Stimulated activated CD4-positive, alpha-beta T cell treated with anti-CD3 and anti-CD28 coated beads, TNF-alpha, amount 100 ng/mL, for 4 hours (primary cell): ENCODE data around the gene CERKL.

Experiments
- DNase-seq, 3 experiments: peaks; one replicate each; pipeline ENCODE4 v3.0.0-alpha.2; 2020; ENCODE audit warnings: low read depth in 3 of 3

CERKL gene

DNA sequence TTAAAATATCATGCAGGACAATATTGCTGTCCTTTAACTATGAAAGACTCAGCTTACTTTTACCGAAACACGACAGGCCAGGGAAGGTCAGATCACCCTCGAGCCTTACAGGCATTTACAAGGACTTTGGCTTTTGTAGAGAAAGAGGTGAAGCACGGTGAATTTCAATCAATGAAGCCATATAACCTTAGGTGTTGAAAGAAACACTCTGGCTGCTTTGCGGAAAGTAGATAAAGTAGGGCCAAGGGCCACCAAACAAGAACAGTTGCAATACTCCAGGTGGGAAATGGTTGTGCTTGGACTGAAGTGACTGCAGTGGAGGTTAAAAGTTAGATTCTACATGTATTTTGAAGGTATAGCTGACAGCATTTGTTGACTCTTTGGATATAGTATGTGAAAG, 80.5 kb downstream of the CERKL start:
- DNase-seq = no peak

DNA sequence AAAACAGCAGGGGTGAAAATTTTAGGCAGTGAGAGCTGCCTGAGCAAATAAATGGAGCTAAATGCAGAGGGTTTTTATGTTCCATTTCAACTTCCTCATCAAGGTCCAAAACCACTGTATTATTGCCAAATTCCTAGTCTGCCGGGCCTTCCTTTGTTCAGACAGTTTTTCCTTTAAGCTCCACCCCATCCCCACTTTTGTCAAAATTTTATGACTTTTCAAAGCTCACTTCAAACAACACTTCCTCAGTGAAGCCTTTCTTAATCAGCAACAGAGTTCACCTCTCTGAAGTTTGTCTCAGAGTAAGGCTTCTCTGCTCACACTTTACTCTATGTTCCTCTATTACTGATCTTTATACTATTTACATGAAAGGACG, 81.3 kb downstream of the CERKL start:
- no peak for DNase-seq

DNA sequence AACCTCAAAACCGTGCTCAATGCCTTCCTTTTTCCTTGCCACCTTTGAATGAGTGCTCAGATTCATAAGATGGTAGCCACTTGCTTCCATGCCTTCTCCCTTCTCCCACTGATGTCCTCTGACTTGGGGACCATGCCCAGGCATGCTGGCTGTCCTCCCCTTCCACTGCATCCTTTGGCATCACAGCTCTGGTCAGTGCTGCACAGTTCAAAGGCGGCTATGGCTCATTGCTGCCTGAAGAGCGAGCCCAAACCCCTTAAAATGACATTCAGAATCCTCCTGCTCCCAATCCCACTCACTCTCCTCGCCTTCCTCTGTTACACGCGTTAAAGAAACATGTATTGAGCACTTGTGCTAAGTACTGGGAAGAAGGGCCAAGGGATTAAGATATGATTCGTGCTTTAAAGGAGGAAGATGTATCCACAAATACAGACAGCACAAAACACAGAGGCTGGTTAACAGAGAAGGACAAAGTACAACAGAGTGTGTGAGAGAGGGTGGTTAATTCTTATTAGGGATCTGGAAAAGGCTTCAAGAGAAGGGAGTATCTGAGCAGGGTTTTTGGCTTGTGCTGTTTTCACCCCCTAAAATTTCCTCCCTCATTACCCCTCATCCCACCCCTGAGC, 81.8 kb downstream of the CERKL start:
- DNase-seq = no peak

DNA sequence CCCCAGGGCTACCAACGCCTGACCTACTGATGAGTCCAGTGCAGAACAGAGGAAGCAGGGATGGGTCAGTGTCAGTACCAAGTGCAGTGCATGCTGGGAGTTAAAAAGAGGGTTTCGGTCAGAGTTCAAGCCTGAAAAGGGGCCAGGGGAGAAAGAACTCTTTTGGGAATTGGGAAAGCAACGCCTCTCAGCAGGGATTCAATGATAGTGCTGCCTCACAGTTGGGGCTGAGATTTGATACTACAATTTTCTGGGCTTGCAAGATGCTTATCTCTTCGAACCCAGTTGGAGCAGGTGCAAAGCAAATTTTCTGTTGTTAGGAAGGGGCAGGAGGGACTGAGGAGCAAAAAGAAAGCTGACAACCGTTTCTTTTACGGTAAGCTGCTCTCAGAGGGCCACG, 82.6 kb downstream of the CERKL start:
- no peak for DNase-seq

DNA sequence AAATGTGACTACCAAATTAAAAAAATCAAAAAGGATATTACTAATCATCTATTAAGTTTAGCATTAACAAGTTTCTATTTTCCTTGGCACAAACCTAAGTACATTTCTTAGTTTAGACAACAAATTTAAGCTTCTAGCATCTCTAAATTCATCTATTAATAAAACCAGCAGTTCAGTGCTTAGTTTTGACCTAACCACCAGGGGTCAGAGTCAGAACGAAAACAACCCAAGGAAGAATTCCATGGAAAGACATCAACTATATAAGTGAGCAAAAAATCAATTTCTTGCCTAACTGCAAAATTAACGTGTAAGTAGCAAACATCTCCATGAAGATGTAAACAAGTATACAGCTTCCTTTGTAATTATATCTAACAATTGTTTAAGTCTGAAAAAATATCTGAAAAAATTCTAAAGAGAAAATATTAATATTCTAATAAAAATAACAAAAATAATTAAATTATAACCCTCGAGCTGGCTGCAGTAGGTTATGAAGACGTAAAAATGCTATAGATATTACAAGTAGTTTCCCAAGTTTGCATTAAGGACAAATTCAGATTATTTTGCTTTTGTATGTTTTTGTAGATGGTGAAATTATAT, 83.7 kb downstream of the CERKL start:
- no peak for DNase-seq

DNA sequence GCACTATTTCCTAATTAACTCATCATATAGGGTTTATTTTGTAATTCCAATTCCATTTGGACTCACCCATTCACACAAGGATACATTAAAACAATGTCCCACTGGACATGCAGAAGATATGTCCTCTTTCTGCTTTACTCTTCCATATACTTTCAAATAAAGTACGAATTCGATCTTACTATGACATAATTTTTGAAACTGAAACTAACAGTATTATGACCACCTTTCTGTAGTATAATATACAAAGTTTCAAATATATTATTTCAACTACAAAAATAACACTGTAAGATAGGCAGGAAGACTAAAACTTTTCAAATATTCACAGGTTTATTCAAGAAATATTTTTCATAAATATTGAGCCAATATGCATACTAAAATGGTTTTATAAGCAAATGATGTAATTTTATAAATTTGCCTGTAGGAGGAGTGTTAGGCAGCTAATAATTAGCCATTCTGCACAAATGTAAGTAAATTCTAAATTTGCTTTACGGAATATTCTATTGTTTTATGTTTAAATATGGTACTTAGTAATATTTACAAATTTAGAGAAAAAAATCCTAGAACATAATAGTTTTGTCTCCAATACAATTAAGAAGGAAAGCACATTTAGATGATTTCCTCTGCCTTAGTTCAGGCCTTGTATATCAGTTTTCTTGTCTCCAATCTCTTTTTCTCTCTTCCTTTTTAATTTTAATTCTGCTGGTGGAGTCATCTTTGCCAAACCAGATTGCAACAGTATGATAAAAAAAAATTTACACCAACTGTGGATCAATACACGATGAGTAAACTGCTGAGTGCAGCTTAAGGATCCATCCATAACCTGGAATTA, 85.9 kb downstream of the CERKL start:
- DNase-seq = no peak

DNA sequence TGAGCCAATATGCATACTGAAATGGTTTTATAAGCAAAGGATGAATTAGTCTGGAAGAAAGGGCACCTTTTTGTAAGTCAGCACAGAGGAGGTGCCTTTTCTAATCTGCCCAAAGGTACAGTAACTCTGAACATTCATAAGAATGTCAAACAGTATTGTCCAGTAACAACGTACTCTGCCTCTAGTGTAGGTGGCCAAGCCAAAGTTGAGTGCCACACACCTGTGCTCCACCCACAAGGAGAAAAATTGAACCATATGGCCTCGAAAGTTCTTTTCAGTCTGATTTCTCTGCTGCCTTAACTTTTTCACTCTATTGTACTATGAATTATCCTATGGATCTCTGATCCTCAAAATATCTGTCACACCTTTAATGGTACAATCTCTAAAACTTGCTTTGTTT, 86.8 kb downstream of the CERKL start:
- DNase-seq = no peak

DNA sequence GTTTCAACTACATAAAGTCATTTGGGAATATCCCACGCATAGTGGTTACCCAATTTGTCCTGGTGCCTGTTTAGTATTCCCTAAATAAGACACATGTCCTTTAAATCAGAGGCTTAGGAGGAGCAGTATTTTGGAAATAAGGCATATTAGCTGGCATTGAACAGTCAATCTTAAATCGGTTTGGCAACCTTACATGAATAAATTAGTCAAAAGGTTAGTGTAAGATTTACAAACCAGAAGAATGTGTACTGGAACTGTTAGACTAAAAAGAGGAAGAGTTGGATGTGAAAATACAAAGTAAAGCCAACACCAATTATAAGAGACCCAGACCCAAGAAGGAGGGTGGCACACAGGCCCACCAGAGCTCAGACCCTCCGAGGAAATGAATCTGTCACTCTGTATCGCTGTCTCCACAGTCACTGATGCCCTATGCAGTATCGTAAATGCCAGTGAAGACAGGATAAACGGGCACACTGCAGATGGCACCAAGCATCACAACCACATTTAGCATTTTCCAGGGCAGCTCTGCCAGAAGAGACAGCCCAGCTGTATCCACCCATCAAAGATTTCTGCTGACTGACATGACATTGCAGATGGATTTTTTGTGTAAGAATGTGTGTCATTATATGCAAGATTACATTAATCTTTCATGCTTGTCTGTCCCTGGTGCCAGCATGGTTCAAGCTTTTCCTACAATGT, 90.4 kb downstream of the CERKL start:
- no peak for DNase-seq

DNA sequence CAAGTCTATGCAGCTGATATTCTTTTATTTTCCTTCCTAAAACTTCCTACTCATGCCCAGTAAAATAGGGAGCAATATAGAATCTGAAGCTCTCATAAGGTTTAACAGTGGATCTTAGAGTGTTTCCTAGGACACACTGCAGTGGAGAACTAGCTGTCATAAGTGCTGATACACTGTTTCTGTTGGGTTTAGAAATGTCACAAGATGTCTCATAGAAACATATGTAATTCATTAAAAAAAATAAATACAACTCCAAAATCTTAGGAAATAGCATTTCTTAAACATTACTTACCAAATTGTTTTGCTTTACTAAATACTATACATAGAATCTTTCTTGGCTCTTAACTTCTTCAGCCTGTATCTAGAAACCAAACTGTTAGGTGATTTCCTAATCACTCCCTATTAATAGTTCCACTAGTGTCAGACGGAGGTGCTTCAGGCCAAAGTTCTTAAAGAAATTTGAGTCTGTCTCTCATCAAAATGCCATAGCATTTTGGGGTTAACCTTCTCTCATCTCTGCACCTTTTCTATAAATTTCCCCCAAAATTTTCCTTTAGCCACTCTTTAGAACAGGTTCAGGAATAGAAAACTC, 93.7 kb downstream of the CERKL start:
- no peak for DNase-seq

DNA sequence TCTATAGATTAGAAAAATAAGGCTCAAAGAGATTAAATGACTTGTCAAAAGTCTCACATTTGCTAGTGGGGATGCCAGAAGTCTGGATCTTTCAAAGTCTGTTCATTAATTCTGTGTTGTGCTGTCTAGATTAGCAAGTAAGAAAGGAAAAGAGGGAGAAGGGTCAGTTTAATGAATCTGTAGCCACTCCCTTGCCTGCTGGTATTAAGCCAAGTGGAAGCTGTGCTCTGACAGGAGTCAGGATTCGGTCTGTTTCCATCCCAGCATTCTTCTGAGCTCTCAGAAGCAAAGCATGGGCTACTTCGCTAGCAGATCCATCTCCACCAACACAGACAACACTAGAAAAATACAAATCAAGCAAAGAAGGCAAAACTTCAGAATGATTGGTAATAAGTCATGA, 98.5 kb downstream of the CERKL start:
- DNase-seq = no peak

DNA sequence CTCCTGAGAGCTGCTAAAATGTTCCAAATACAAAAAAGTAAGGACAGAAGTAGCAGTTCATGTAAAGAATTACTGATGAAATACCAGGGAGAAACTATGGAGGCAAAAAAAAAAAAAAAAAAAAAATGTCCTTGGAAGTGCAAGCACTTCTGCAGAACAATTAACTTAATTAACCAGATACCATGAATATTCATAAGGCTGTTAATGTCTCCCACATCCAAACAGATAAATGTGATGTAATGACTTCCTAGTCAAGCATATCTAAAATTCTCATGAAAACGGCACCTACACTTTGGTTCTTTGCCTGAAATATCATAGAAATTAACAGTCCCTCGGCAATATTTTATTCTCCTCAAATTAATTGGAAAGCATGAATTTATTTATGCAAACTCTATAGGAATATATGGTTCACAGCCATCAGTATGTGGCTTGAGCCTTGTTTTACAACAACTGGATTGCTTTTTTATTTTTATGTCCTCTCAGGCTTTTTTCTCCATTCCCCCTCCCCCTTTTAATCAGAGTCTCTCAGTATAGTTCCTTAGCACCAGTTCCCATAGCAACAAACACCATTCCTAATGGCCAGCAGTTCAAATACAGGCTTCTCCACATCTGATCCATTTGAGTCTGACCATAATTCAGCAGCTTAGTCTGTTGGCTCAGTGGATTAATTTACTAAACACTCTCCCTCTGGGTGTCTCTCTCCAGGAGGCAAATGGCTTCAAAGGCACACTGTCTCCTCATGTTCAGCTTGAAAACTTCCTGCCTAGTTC, 102.7 kb downstream of the CERKL start:
- no peak for DNase-seq

DNA sequence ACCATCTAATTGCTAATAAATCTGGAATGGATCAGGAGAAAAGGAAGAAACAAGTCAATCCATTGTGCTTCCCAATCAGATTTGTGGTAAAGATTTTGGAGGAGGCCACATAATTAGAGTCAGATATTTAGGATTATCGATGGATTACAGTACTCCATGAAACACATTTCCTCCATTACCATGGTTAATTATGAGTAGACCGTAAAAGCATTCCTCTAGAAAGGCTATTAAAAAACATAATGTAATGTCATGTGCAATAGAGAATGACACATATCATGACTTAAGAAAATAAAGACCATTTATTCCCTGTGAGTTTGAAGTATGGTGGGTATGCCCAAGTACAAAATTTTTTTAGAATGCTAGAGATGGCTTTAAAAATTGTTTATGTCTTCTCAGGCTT, 103.7 kb downstream of the CERKL start:
- DNase-seq = no peak

DNA sequence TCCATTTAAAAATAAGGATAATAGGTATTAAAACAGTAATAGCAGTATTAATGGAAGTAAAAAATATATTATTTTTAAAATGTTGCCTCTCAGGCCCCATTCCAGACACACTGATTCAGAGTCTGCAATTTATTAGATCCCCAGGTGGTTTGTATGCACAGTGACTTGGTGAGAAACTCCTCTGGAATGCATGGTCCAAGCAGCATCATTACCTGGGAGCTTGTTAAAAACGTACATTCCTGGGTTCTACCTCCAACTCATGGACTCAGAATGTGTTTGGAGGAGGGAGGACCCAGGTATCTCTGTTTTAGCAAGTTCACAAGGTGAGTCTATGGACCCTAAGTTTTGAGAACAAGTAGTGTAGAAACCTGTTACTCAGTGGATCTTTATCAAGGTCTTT, 104.1 kb downstream of the CERKL start:
- DNase-seq = no peak

DNA sequence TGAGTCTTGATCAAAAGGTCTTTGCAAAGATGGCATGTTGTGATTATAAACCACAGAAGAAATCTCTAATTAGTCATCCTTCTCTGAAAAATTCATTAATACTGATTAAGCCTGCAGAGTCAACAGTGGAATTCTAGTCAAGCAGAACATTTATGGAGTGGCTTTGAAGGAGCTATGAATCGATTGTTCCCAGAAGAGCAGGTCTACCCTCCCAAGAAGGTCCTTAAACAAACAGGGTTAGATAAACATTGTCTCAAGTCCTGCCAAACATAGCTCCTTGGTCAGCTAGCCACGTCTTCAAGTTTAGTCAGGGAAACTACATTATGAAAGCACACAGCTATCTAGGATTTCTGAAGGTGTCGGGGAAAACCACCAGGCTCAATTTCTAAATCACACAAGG, 110.8 kb downstream of the CERKL start:
- no peak for DNase-seq

DNA sequence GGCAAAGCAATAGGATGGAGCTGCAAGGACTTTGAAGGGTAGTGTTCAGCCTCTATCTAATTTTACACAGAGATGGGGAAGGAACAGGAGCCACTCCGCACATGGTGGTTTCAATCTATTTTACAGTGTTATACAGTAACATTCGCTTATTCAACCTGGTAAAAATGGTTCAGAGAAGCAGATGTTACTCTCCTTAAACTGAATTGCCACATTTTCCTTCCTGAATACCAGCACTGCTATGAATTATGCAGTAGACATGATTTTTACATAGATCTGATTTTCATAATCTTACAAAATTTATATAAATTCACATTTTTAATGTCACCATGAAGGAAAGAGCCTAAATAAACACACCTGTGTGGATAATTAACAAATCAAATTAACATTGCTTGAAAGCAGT, 114.7 kb downstream of the CERKL start:
- no peak for DNase-seq

DNA sequence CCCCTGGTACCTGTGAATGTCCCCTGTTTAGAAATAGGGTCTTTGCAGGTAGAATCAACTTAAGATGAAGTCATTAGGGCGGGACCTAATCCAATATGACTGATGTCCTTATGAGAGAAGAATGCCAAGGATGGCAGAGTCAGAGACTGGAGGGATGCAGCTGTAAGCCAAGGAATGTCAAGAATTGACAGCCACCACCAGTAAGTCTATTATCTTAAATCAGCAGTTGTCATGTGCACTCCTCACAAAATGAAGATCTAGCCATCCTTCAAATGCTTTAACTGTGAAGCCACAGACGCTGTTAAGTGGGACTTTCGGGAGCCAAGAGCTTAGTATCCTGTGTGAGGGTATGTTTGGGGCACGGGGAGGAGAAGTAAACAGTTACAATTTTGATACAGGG, 116.5 kb downstream of the CERKL start:
- no peak for DNase-seq

DNA sequence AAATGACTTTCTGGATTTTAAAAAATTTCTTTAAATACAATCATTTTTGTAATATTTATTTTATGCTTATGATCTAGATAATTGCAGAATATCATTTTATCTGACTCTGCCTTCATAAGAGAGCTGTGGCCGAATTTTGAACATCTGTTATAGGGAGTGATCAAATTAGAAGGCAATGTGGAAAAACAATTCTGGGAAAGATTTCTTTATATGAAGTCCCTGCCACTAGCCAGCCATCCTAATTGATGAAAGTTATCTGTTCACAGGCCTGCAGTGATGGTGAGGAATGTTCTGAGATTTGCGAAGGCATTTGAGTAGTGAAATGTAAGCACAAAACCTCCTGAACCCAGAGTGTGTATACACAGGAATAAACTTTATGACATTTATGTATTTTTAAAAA, 120.2 kb downstream of the CERKL start:
- DNase-seq = no peak

DNA sequence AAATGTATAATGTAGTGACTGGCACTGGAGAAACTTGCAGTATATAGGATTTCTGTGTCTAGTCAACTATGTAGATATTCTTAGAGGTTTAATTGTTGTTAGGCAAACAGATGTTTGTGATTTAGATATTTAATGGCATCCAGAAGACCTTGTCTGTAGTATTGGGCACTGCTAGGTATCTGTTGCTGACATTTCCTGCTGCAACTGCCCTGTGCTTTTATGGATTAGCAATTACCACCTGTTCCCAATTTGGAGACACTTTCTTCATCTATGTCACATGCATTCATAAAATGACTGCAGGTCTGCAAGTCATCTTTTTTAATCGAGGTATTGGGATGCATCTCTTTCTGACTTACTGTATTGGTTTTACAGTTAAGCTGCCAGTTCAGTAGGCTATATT, 128.5 kb downstream of the CERKL start:
- no peak for DNase-seq

DNA sequence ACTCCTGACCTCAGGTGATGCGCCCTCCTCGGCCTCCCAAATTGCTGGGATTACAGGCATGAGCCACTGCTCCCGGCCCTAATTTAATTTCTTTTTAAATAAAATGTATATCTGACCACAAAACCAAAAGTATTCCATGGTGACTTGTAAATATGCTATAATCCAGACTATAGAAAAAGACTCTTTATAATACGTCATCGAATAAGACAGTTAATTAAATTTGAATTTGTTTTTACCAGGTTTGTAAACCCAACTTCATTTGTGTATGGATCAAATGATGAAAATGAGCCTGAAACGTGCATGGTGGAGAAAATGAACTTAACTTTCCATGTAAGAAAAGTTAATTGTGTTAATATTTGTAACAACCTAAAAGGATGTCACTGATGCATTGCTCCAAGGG, 129.8 kb downstream of the CERKL start:
- DNase-seq = no peak

DNA sequence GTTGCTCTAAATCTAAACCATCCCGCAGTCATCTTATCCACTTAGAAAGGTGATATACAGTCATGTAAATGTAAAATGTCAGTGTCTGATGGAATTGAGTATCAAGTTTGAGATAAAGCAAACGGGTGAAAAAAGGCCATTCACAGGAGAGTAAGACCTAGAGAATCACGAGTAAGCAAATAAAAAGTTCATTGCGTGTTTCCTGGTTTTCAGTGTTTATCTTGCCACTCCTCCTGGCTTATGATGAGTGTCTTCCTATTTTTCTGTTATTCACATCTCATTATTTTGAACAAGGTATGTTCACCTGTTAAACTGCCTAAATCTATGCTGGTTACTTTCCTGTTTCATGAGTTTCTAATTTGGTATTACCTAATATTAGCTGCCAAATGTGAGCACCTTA, 130.9 kb downstream of the CERKL start:
- DNase-seq = no peak

DNA sequence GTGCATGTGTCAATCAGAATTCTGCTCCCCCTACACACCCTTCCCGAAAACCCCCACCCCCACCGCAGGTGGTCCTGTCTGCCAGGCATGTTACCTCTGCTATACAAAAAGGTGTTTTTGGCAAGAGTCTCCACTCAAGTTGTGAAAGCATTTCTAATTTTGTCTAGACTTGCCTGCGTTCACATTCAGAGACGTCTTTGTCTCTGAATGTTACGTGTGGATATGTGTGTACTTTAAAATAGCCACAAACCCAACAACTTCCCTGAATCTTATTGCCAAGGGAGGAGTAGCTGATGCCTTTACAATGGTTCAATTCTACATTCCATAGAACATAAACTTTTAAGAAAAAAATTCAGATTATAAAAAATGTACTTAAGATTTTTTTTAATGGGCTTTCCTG, 133.1 kb downstream of the CERKL start:
- DNase-seq = no peak

DNA sequence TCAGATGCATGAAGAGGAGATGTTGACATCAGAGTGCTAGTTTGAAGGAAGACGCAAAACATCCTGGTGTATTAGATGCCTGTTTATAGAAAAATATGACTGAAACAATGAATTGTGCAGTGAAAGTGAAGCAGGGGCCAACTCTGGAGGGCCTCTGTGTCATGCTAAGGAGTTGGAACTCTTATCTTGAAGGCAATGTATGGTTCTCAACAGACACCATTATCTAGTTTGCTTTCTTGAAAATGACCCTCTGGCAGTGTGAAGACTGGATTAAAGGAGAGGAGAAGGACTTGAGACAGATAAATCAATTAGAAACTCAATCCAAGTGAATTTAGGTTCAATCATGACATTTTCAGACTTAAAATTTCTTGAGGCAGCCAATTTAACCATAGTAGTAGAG, 136.7 kb downstream of the CERKL start:
- no peak for DNase-seq
